BJ (cell line): ENCODE data around the gene CARD9. TPM values are rescaled to one million over a fixed set of nuclear protein-coding genes. Genes with fewer than 3 reads are reported as not detected.

Source experiments
- CTCF ChIA-PET: fragments of 350-600 bp; formaldehyde crosslinking; extraction: SDS; loops from one replicate; lab custom pipeline; 2021; ENCODE audit warnings: antibody characterized with exemption, inconsistent platforms; lab: Yijun Ruan, JAX
- POLR2A ChIA-PET: fragments of 300-600 bp; sonication (Branson Sonifier 250); formaldehyde crosslinking; extraction: SDS; loops from one replicate; lab custom pipeline; 2021; ENCODE audit warnings: antibody characterized with exemption; lab: Charles Lee
- DNase-seq: peaks from one replicate; pipeline ENCODE4 v3.0.0-alpha.2; 2011; ENCODE audit warnings: low read depth
- H3K27me3 ChIP-seq: 2 replicates; pipeline ENCODE4 v1.6.0; 2011; ENCODE audit warnings: low read length; ENCODE audit not compliant: control insufficient read depth, insufficient read depth
- H3K36me3 ChIP-seq: 2 replicates; pipeline ENCODE4 v1.5.1; 2011; ENCODE audit warnings: low read length; ENCODE audit not compliant: control insufficient read depth, insufficient read depth
- H3K4me3 ChIP-seq: 2 replicates; pipeline ENCODE4 v1.5.1; 2011; ENCODE audit warnings: low read depth, mild to moderate bottlenecking, control low read depth, low read length
- CTCF ChIP-seq: IDR thresholded peaks from 2 replicates; pipeline ENCODE4 v1.5.1; 2011; ENCODE audit warnings: low read depth, mild to moderate bottlenecking, control low read depth, inconsistent platforms, low read length, moderate library complexity; ENCODE audit not compliant: insufficient read depth
- polyA plus RNA-seq: library from polyadenylated mRNA; depleted of rRNA; stranded (reverse); fragments of >200 nt; gene quantifications from 2 replicates; pipeline ENCODE4 v1.2.3, GENCODE V29; 2011

Gene CARD9
- polyA plus RNA-seq, 1 experiment, result 21.3 TPM

DNA sequence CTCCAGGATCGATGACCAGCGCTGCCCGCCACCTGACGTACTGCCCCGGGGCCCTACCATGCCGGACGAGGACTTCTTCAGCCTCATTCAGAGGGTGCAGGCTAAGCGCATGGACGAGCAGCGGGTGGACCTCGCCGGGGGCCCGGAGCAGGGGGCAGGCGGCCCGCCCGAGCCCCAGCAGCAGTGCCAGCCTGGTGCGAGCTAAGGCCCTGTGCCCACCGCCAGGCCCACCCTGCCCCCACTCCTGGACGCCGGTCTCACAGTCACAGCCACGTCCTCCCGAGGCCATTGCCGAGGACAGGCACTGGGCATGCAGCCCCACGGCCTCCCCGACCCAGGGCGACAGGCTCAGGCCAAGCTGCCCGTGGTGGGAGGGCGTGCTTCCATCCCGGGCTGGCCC lies 15.5 kb downstream of the CARD9 start:
- Histone ChIP-seq H3K4me3 (no peak overlapping the region), H3K36me3 (peaks cover 27% of the 10 kb centered on the region), H3K27me3 (no peaks in the 10 kb centered on the region)
- DNase-seq, result no peak
- ChIA-PET POLR2A (no interaction called here), CTCF (interaction anchor here (1.1 kb wide), 1 partner anchor 45 kb away, joined by 3 read pairs; no protein-coding TSS in a partner anchor)
- TF ChIP-seq CTCF, result no peak

DNA sequence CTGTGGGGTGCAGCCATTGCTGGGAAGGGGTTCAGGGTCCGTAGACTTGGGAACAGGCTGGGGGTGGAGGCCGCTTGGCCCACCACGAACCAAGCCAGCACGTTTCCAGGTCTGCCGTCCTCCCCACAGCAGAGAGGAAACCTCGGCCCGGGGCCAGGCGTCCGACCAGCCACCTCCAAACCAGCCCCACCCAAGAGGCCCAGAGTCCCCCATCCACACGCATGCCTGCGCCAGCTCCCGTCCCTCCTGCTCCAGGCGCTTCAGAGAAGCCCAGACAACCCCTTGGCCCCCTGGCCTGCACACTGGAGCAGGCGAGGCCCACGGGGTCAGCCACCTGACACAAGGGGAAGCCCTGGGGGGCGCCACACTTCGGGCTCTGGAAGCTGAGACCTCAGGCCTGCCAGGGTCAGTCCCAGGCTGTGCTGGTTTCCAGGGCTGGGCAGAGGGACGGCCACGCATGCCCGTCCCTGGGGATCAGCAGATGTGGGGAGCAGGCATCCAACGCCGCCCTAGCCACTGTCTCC lies 16.2 kb downstream of the CARD9 start:
- no peak for DNase-seq
- no peak for TF ChIP-seq CTCF
- no peak overlapping the region for H3K4me3 ChIP-seq
- H3K36me3 ChIP-seq, result peaks cover 31% of the 10 kb centered on the region
- no peaks in the 10 kb centered on the region for H3K27me3 ChIP-seq
- ChIA-PET CTCF (interaction anchor here (1.1 kb wide), 1 partner anchor 44 kb away, joined by 3 read pairs; no protein-coding TSS in a partner anchor), POLR2A (no interaction called here)

GRCh38 chr9:136355616-136356557 lies 17.6 kb downstream of the CARD9 start:
- H3K36me3 ChIP-seq, result peaks cover 33% of the 10 kb centered on the region
- no peak overlapping the region for H3K4me3 ChIP-seq
- no peaks in the 10 kb centered on the region for H3K27me3 ChIP-seq
- no peak for TF ChIP-seq CTCF
- DNase-seq, result no peak
- CTCF ChIA-PET, result no interaction called here
- POLR2A ChIA-PET, result no interaction called here

- Histone ChIP-seq H3K4me3 (no peak overlapping the region), H3K27me3 (no peaks in the 10 kb centered on the region), H3K36me3 (peaks cover 43% of the 10 kb centered on the region)
- no peak for TF ChIP-seq CTCF
- ChIA-PET POLR2A (no interaction called here), CTCF (interaction anchor here (0.9 to 1.6 kb wide), 2 partner anchors 9 kb away, joined by 4 to 9 read pairs; partner anchors contain the start of gene DNLZ)
- DNase-seq, result no peak
These were observed 18.8 kb downstream of the CARD9 start for GRCh38 chr9:136354592-136355085.

DNA sequence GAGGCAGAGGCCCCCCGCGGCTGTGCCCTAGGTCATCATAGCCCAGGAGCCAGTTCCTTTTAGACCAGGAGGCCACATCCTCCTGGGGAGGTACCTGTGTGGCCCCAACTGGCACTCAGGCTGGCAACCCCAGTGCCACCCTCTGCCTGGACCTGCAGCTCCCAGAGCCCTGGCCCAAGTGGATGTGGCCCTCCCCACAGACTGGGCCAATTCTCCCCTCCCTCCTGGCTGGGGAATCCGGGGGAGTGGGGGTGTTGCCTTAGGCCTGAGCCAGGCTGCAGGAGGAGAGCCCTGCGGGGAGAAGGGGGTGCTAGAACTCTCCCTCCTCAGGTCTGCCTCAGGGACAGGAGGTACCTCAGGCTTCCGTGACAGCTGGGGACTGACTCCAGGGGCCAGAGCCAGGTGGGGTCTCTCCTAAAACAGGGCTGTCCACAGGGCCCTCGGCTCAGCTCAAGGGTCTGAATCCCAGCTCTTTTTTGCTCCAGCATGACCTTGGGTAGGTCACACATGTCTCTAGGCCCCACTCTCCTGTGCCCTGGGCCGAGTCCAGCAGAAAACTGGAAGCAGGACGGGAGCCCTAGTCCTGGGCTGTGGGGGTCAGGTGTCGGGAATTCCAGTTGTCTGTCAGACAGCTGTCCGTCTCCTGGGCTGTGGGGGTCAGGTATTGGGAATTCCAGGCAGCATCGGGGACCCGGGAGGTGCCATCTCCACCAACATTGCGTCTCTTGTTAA lies 19.5 kb downstream of the CARD9 start:
- ChIA-PET POLR2A (interaction anchor here (0.6 kb wide), 1 partner anchor 29 kb away, joined by 4 read pairs; no protein-coding TSS in a partner anchor), CTCF (interaction anchor here (0.8 to 1.6 kb wide), 4 partner anchors 8 to 42 kb away, joined by 3 to 9 read pairs (median 4); partner anchors contain the start of gene DNLZ)
- no peaks in the 10 kb centered on the region for H3K27me3 ChIP-seq
- H3K36me3 ChIP-seq, result peaks cover 50% of the 10 kb centered on the region
- no peak overlapping the region for H3K4me3 ChIP-seq
- TF ChIP-seq CTCF, result no peak
- no peak for DNase-seq
